CD4-positive, alpha-beta T cell treated with Interleukin-6 for 4 hours (primary cell): ENCODE data around the gene ATP13A4.

Source experiments
- DNase-seq: peaks from one replicate; pipeline ENCODE4 v3.0.0-alpha.2; 2020; ENCODE audit warnings: mixed read lengths

ATP13A4 gene

DNA sequence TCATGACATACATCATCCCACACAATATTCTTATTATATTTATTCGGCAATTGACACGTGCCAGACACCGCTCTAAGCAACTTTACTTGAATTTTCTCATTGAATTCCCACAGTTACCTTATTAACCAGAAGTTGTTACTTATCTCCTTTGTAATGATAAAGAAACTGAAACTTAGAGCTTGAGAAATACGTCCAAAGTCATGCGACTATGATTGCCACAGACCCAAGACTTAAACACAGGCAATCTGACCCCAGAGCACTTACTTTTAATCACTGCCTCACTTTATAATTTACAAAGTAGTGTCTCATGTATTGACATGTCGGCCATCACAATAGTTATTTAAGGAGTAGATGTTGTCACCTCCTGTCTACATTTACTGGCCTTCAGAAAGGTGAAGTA lies 64.7 kb downstream of the ATP13A4 start:
- DNase-seq, result no peak

DNA sequence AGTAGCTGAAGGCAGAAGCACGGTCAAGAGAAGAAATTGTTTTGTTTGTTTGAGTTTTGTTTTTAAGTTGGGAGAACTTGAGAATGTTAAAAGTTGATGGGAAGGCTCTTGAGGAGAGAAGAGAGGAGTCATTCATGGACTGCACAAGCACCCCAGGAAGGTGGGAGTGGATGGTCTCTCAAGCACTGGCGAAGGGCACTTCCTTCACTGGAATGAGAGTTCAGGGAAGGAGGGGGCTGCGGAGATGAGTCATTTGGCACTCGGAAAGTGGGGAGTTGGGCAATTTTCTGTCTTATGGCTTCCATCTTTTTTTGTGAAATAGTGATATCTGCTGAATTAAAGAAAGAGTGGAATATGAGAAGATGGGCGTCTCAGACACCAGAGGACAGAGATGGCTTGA lies 66.0 kb downstream of the ATP13A4 start:
- no peak for DNase-seq

DNA sequence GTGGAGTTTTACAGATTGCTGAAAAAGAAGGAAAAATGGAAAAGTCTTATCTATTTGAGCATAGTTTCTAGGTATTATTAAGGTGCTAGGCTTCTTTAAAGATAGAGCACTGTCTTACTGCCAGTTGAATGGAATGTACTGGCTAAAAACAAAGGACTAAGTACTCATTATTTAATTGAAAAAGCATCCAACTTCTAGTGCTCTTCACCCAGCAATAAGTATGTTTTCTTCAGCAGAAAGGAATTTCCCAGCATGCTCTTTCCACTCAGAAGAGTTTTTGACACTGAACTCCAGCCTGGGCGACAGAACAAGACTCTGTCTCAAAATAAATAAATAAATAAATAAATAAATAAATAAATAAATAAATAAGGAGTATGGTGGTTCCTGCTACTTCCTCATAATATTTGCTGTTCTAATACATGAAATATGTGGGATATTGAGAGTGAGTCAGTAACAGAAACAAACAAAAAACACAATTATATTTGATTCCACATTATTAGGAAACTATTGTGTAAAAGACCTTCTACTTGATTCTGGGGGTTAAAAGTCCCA lies 70.6 kb downstream of the ATP13A4 start:
- DNase-seq, result no peak

DNA sequence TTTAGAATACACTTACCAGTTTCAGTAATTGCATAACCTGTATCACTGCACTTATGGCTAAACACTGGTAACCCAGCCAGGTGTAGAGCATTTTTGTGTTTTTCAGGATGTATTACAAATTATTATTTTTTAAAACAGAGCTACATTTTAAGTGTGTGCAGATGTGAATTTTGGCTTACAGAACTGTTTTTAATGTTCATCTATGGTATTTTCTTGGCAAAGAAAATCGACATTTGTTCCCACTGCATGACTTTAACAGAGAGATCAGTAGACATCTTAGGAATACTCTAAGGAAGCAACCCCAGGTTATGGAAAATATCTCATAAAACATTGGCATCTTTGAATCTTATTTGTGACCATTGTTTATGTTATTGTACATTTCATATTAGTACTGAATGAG lies 73.3 kb downstream of the ATP13A4 start:
- no peak for DNase-seq

GRCh38 chr3:193474446-193474845 lies 80.2 kb downstream of the ATP13A4 start:
- no peak for DNase-seq

- no peak for DNase-seq
Observed at GRCh38 chr3:193470710-193471109, 84.0 kb downstream of the ATP13A4 start.

DNA sequence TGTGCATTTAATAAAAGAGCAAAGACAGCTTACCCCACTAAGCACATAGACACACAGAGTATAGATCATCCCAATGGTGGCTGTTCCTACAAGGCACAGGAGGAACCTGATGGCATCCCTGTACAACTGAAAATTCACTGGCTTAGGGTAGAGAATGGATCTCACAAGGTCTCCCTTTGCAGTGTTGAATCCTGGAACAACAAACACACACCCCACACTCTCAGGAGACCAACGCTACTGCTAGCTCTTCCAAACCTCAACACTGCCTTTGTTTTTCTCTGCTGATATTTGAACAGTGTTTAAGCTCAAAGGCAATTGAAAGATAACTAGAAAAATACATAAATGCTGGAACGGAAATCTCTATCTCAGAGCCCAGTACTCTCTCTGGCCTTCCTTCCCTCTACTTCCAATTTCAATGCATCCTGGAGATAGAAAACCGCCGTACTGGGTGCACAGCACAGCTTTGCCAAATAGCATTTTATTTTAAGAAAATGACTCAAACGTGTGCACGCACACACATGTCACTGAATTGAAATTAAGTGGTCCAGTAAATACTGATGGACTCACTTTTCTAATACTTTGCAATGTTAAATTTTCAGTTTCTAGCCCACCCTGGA lies 88.6 kb downstream of the ATP13A4 start:
- DNase-seq, result no peak

- no peak for DNase-seq
Observed at GRCh38 chr3:193464889-193465288, 89.8 kb downstream of the ATP13A4 start.

DNA sequence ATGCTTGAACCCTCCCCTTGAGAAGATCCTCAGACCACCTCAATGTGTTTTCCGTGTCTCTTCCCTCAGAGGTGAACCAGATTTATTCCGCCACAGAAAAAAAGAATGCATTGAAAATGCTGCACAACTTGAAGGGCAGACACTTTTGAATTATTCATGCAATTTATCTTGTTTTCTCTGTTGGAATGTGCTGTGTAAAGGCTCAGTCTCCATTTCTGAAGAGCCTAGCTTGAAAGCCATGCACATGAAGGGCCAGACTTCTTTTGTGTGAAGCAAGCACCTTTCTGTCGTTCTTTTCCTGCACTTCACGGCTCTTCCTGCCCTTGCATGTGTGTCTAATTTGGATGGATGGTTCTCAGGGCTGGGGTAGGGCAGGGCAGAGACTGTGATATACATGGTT lies 97.2 kb downstream of the ATP13A4 start:
- no peak for DNase-seq

DNA sequence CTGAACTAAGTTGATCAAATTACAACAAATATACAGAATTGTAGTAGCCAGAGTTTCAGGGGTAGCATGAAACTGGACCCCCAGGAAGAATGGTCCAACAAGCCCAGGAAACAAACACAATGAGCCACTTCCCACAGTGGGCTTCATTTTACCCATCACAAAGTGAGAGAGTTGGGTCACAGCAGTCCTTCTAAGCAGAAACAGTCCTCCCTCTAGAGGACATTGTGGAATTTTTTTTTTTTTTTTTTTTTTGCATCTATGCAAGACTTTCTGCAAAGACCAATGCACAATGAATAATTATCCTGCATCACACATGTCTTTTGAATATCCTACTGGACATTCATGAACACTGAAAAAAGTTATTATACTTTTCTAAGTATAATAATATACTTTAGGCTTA lies 102.4 kb downstream of the ATP13A4 start:
- DNase-seq, result no peak

DNA sequence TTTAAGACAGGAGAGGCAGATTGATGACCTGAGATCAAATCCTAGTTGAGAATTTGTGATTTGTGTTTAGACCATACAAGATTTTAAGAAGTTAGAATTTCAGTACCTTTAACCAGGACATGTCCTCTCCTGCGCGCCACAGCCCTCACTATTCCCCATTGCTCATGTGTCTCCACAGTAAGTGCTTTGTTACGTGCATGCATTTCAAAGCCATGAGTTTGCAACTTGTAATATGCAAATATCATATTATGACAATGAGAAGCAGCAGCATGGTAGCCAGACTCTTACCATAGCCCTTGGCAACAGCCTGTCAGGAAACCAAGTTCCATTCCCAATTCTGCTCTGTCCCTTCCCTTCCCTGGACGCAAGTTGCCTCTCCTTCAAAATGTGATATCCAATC lies 102.8 kb downstream of the ATP13A4 start:
- DNase-seq, result no peak

- no peak for DNase-seq
Observed at GRCh38 chr3:193446965-193447602, 107.6 kb downstream of the ATP13A4 start.

DNA sequence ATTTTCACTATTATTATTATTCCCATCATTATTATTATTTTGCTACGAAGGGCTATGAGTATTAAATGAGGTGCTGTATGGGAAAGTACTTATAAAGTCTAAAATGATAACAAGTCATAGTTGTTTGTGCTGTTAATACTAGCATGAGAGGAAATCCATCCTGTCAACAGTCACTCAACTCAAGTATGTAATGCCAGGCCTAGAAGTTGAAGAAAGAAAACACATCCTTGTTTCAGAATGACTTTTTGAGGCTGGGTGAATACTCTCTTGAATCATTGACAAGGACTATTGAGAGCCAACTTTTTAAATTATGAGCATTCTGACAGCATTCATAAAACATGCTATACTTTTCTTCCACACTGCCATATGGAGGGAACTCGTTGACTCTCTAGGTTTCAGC lies 115.3 kb downstream of the ATP13A4 start:
- no peak for DNase-seq

DNA sequence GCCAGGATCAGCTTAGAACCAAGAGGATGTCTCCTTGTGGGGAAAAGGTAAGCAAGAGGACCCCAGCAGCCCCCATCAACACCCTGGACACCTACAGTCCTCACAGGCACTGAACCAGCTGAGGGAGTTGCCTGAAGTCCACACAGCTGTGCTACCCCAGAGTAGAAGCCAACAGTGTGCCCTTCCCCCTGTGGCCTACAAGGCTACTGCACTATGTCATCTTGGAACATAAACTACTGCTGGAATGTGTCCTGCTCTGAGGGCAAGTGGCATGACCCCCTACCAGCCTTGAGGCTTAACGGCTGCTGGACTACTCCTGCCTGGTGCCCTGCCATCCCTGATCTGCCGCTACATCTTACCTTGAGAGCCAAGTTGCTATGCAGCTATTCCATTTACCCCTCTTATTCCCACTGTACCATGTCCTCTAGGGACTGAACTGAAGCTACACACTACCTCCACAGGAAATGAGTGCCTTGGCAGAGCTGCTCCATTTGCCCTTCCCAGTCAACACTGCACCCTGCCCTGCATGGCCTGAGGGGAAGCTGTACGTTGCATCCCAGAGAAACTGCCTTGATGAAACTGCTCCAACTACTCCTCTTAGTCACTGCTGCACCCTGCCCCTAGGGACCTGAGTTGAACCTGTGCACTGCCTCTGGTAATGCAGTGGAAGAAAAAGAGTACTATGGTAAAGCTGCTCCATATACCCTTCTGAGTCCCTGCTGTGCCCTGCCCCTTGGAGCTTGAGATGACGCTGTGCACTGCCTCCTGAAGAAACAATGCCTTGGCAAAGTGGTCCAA lies 135.9 kb downstream of the ATP13A4 start:
- no peak for DNase-seq

- no peak for DNase-seq
Observed at GRCh38 chr3:193416629-193417028, 138.1 kb downstream of the ATP13A4 start.

GRCh38 chr3:193407688-193408087 lies 147.0 kb downstream of the ATP13A4 start:
- DNase-seq, result no peak

GRCh38 chr3:193407112-193407511 lies 147.6 kb downstream of the ATP13A4 start:
- DNase-seq, result no peak

- no peak for DNase-seq
Observed at GRCh38 chr3:193403307-193403706, 151.4 kb downstream of the ATP13A4 start.

GRCh38 chr3:193400304-193400703 lies 154.4 kb downstream of the ATP13A4 start:
- no peak for DNase-seq

- no peak for DNase-seq
Observed at GRCh38 chr3:193396451-193397244, 158.0 kb downstream of the ATP13A4 start.

DNA sequence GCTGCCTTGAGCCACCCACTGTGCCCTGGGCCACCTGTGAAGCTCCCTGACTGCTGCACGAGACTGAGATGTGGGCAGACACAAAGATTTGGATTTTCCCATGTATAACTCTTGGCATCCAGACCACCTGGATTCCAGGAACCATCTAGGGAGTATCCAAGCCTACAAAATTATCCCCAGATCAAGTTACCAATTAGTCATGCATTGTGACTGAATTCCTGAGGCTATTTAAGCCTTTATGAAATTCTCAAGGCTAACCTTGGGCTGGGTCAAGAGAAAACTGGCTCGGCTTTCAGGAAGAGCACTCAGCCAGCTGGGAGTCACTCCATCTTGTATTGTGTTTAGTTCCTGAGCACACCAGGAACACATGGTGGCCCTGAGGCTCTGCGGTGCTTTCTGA lies 162.8 kb downstream of the ATP13A4 start:
- DNase-seq, result no peak

DNA sequence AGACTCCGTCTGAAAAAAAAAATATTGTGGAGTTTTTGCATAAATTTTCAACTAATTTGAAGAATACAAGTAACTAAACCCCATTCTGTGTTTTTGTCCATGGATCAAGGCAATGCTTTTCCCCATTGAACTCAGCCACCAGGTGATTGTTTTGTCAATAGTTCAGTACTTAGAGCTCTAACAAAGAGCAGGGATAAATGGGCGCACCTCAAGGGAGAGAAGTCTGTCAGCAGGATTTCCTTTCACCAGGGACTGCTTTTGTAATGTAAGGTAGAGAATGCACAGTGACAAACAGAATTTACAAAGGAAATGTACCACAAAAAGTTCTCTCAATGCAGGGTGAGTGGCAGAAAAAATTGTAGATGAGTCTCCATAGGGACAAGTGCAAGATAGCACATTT lies 165.4 kb downstream of the ATP13A4 start:
- DNase-seq, result no peak

DNA sequence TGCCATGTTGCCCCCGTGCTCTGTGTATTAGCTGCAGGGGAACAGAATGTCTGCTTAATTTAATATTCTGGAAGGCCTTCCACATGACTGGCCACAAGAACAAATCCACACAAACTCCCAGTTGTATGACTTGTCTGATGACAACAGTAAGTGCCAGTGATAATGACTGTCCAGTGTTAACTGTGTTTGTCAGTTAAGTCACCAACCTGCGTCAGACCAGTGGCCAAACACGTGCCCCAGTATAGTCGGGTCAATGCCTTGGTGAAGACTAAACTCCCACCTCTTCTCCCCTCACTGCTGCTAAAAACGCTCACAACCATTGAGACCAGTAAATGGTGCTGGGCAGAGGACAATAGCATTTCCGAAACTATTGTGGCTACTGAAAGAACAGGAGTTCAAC lies 166.3 kb downstream of the ATP13A4 start:
- no peak for DNase-seq
